Measurements from ENCODE around the gene MLX.
A peak's percentile ranks its signal among the peaks of the same experiment; 100 is the strongest.

MLX gene

DNA sequence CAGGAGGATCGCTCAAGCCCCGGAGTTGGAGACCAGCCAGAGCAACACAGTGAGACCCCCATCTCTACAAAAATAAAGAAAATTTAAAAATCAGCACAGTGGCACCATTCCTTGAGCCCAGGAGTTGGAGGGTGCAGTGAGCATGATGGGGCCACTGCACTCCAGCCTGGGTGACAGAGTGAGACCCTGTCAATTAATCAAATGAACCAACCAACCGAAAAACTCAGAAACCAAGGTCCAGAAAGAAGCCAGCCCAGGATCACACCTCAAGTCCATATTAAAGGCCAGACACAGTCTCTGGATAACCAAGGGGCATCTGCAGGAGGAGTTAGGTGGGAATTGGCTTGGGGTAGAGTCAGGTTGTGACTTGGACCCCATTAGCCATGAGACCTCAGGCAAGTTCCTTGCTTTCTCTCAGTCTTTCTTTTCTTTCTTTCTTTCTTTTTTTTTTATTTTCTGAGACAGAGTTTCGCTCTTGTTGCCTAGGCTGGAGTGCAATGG is 11.7 kb upstream of the MLX start:
- DNase-seq (ENCODE audit: low spot score) = no peak

DNA sequence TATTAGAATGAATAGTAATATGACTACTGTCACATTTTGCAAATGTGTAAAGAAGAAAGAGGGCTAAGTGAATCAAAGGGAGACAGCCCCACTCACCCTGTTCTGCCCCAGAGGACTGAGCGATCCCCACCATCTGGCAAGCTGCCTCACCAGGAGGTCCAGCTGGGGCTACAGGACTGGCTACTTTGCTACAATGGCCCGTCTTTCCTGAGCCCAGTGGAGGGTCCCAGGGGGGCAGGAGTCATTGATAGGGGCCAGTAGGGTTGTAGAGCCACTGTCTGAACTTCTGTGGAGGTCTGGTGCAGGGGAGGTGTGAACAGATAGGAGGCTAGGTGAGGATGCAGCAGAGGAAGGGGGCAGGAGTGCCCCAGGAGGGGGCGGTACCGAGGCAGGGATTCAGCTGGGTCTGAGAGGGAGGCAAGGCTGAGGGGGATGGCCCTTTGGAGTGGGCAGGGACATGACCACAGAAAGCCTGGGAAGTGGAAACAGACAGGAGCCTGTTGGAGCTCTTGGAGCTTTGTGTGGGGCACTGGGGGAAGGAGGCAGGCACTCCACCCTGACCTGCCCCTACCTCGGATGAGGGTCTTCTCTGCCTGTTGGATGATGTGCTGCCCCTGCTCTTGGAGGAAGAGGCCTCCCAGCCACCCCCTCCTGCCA is 10.8 kb upstream of the MLX start:
- DNase-seq (ENCODE audit: low spot score) = peak; percentile 78

DNA sequence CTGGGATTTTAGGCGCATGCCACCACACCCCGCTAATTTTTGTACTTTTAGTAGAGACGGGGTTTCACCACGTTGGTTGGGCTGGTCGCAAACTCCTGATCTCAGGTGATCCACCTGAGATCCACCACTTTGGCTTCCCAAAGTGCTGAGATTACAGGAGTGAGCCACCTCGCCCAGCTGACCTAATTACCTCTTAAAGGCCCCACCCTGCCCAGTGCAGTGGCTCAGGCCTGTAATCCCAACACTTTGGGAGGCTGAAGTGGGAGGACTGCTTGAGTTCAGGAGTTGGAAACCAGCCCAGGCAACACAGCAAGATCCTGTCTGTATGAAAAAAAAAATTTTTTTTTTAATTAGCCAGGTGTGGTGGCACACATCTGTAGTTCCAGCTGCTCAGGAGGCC is 7.8 kb upstream of the MLX start:
- DNase-seq (ENCODE audit: low spot score) = no peak

DNA sequence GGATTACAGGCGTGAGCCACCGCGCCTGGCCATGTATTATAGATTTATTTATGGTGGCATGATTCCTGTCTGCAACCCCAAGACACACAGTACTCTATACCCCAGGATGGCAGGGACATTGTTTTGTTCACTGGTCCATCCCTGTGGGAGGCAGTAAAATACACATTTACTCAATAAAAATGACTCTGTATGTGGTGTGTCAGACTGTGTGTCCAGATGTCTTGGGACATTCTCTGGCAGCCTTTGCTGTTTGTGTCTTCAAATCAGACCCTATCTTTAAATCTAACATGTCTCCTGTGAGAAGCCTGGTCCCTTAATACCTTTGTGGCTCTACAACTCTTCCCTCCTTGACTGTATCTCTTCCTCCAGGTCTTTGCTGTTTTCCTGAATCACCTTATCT is 6.7 kb upstream of the MLX start:
- DNase-seq (ENCODE audit: low spot score) = no peak

DNA sequence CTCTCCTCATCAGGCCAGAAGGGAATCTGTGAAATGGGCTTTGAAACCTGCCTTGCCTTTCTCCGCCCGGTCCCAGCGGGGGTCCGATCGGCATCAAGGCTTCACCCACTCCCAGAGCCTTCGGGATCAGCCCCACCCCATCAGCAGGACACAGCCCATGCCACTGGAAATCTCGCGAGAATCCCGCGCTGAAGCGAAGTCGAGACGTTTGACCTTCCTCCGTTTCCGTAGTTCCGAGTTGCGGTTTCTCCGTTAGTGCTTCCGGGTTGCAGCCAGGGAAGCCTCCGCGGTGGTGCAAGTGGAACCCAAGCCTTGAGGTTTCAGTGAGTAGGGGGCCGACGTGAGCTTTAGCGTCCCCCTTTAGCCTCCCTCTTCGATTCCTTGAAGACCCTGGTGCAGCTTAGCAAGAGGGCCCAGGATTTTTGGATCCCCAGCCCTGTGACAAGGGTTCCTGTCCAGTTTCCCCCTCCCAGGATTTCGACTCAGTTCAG is 5.0 kb upstream of the MLX start, which contains the start of gene COASY:
Gene COASY, plus strand, starts transcription at position 252 of the 491 bp plus-strand sequence. CDS start 475 bp downstream, outside the sequence.
- DNase-seq (ENCODE audit: low spot score) = peak; percentile 97

DNA sequence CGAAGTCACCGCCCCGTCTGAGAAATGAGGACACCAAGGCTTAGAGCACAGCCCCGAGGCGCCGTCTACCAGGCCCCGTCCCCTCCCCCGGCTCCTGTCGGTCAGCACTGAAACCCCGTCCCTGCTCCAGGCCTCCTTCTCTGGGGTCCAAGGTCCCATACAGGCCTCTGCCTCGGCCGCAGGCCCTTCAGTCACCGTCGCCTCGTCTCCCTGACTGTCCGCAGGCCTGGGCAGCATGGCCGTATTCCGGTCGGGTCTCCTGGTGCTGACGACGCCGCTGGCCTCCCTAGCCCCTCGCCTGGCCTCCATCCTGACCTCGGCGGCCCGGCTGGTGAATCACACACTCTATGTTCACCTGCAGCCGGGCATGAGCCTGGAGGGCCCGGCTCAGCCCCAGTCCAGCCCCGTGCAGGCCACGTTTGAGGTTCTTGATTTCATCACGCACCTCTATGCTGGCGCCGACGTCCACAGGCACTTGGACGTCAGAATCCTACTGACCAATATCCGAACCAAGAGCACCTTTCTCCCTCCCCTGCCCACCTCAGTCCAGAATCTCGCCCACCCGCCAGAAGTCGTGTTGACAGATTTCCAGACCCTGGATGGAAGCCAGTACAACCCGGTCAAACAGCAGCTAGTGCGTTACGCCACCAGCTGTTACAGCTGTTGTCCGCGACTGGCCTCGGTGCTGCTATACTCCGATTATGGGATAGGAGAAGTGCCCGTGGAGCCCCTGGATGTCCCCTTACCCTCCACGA is 4.3 kb upstream of the MLX start:
- no peak for DNase-seq (ENCODE audit: low spot score)

DNA sequence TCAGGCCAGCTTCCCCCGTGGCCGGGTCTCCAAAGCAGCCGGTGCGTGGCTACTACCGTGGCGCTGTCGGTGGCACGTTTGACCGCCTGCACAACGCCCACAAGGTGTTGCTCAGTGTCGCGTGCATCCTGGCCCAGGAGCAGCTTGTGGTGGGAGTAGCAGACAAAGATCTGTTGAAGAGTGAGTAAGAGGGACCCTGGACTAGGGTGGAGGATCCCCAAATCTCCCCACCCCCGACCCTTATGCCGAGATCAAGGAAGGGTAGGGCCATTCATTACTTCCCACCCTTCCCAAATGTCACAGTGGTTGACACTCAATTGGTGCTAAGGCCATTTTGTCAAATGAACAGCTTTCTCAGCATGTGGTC is 3.8 kb upstream of the MLX start:
- DNase-seq (ENCODE audit: low spot score) = no peak

DNA sequence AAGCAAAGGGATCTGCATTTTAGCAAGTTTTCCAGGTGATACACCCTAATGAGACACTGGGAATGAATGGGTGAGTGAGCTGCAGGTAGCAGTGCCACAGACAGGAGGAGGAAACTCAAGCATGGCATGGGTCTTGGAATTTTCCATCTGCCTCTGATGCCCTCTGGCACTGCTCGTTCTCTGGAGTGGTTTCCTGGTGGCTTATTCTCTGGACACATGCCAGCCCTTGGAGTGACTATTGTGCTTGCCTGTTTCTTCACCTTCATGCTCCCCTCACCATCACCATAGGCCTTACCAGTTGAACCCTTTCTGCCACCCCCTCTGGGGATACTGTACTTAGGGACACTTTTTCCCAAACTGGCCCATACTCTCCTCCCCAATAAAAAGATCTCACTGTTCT is 3.4 kb upstream of the MLX start:
- DNase-seq (ENCODE audit: low spot score) = no peak

DNA sequence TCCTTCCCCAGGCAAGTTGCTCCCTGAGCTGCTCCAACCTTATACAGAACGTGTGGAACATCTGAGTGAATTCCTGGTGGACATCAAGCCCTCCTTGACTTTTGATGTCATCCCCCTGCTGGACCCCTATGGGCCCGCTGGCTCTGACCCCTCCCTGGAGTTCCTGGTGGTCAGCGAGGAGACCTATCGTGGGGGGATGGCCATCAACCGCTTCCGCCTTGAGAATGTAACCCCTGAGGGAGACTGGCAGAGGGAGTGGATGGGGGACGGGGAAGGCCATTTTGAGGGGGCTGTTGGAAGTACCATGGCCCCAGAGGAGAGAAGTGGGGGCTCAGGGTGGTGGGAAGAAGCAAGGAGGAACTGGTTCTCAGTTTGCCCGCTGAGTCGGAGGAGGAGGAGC is 3.0 kb upstream of the MLX start:
- no peak for DNase-seq (ENCODE audit: low spot score)

DNA sequence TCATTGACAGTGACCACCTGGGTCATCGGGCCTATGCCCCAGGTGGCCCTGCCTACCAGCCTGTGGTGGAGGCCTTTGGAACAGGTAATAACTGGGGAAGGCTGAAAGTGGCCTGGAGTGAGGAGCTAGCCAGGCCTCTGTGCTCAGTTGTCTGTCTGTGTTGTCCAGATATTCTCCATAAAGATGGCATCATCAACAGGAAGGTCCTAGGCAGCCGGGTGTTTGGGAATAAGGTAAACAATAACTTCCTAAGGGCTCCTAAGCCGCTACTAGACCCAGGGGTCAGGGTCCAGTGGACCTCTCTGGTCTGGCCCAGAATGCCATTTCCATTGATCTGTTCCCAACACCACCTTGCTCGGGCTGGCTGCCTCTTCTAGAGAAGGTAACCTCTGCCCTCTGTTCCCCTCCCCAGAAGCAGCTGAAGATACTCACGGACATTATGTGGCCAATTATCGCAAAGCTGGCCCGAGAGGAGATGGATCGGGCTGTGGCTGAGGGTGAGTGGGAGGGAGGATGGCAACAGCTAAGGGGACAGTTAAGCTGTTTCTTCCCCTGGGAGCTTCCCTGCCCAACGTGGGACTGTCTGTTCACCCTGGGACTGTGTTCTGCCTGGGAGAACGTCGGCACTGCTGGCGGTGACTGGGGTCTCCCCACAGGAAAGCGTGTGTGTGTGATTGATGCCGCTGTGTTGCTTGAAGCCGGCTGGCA is 1.9 kb upstream of the MLX start:
- no peak for DNase-seq (ENCODE audit: low spot score)

DNA sequence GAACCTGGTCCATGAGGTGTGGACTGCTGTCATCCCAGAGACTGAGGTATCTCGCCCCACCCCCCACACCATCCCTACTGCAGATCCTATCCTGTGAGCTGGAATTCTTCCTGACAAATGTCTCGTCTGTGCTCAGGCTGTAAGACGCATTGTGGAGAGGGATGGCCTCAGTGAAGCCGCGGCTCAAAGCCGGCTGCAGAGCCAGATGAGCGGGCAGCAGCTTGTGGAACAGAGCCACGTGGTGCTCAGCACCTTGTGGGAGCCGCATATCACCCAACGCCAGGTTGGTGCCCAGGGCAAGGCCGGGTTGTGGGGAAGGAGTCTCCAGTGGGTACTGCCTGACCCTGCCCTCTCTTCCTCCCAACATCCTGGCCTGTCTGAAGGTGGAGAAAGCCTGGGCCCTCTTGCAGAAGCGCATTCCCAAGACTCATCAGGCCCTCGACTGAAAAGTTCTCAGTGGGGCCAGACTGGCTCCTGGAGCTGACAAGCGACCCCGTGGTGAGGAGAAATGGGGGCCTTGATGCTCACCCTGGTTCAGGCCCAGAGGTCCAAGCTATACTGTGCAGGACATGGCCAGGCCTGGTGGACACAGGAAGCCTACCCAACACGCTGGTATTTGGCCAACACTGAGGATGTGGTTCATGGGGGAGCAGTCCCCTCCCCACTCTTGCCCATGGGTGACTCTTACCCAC is 1.2 kb upstream of the MLX start:
- no peak for DNase-seq (ENCODE audit: low spot score)

DNA sequence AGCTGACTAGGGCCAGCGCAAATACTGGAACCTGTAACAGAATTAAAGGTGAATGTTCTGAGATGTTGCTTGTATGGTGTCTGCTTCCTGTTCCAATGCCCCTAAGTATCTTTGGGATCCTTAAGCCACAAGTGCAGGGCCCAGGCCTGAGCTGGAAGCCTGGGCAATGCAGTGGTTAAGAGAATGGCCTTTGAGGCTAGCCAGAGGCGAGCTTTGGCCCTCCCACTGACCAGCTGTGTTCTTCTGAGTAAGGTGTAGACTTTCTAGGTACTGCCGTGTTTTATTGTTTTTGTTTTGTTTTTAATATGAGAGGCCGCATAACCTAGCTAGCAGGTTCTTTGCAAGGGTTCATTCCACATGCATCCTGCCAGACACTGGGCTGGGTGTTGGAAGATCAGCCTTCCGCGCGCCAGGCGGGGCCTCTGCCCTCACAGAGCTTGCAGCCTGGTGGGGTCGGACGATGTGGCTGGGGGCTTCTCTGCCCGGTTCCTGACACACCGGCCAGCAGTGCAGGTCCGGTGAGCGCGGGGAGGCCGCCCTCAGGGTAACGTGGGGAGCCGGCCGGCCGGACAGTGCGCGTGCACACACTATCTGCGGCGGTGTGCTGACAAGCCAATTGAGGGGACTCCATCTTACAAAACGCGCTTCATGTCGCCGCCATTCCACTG is 551 bp upstream of the MLX start:
- no peak for DNase-seq (ENCODE audit: low spot score)

DNA sequence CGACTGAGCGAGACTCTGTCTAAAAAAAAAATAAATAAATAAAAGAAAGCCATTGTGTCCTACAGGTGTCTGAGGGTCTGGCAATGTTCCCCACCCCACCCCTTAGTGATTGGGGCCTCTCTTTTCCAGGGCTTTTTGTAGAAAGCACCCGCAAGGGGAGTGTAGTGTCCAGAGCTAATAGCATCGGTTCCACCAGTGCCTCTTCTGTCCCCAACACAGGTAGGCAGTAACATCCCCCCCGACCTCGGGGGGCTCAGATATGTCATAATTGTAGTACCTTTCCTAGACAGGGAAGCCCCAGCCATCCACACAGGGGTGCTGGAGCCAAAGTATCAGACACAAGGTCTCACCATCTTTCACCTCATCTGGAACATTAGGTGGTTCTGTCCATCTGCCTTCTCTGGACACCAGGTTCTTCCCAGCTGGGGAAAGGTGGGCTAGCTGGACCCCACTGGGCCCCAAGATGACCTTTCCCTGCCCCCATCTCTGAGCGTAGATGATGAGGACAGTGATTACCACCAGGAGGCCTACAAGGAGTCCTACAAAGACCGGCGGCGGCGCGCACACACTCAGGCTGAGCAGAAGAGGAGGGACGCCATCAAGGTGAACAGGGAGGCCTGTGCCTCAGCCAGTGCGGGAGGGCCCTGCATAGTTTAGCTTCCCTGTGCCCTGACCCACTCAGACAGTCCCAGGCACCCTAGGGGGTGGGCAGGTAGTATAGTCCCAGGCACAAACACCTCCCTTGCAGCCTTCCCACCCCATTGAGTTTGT is 1.6 kb downstream of the MLX start:
- DNase-seq (ENCODE audit: low spot score) = no peak

DNA sequence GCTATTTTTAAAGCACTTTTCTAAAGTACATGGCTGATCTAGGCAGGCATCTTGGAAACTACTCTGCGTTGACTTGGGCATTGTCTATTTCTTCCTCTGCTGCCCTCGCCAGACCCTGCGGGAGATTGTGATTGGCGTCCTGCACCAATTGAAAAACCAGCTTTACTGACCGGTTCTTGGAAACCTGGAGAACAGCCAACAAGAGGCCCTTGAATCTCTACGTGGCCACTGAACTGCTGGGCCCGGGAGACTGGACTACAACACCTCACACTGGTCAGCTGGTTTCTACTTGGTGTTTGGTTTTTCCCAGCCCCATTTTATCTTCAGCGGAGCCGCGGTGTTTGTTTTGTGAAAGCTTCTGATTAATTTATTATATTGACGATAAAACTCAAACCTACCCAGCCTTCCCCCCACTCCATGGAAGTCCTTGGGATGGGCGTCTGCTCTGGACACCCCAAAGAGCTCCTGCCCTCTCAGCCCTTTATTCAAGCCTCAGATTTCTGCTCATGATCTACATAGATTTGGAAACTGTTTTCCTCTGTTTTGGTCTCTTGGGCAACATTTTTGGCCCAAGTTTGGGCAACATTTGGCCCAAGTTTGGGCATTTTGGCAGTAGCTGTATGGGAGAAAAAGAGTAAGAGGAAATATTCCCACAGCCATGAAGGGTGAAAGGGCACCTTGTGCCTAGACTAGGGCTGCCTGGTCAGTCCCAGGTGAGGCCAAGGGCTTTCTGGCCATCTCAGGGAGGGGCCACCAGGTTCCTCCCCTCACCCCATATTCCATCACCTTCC is 4.7 kb downstream of the MLX start:
- DNase-seq (ENCODE audit: low spot score) = no peak

DNA sequence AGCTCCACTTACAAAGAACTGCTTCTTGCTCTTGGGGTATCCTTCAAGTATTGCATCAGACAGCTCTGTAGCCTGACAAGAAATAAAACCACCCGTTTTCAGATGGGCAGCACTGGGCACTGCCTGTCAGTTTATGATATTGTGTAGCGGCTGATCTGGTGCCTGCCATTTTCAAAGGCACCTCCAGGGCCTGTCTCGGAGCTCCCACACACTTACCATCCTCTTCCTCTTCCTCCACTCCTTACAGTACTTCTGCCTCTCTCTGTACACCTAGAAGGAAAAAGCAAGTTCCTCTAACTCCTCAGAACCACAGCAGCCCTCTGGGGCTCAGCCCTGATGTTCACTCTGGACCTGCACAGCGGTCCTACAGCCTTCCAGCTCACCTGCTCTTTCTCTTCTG is 6.2 kb downstream of the MLX start:
- no peak for DNase-seq (ENCODE audit: low spot score)

DNA sequence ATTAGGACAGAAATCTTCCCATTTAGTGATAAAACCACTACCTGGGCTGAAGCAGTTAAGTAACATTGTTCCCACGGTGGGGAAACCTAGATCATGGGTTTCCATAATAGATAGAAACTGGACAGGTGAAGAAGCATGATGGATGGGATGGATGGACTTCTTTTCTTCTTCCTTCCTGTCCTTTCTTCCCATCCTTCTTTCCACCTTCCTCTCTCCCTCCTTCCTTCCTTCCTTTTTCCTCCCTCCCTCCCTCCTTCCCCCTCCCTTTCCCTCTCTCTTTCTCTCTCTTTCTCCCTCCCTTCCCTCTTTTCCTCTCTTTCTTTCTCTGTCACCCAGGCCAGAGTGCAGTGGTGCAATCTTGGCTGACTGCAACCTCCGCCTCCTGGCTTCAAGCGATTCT is 7.6 kb downstream of the MLX start:
- no peak for DNase-seq (ENCODE audit: low spot score)

DNA sequence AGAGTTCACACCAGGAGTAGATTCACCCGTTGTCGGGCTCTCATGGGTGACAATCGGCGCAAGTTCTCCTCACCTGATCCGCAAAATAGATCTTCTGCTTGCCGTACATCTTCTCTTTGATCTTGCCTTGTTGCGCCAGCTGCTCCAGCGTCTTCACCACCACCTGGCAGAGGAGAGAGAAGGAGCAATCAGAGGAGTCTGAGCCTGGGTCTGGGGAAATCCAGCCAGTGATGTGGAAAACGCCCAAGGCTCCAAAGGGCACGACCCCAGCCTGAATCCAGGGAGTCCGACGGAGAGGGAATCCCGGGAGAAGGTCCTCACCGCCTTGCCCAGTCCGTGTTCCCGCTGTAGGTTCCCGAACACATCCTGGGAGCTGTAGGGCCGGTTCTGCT is 10.2 kb downstream of the MLX start:
- DNase-seq (ENCODE audit: low spot score) = no peak

DNA sequence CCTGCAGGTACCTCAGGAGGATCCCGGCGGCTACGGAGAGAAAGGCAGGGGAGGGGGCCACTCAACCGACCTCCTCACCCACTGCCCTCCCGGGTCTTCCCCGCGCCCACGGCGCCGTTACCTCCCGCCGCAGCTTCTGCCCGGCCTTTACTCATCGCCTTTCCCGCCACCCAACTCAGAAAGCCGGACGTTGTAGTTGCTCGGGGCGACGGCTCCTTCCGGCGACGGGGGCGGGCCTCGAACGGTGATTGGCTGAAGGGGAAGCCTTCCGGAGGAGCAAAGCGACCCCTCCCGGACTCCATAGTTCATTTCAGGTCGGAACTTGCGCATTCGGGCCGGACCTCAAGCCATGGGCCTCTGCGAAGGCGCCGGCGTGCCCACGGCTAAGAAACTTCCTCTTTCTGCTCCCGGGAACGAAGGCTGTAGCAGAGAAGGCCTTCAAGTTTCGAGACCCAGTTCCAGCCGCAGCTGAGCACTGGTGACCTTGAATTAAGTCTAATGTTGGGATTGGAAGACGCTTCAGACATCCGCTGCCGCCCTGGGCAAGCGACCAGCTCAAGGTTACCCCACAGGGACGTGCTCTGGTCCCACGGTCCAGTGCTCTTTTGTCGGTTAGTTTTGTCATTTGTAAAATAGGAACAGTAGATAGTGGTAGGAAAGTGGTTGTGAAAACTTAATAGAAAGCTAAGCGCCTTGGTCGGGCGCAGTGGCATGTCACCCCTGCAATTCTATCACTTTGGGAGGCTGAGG is 10.8 kb downstream of the MLX start, which contains the start of gene PSMC3IP:
Gene PSMC3IP, minus strand, starts transcription at position 198 of the 750 bp plus-strand sequence. Its CDS starts 43 bp downstream, at position 155.
- peak; percentile 99 for DNase-seq (ENCODE audit: low spot score)

DNA sequence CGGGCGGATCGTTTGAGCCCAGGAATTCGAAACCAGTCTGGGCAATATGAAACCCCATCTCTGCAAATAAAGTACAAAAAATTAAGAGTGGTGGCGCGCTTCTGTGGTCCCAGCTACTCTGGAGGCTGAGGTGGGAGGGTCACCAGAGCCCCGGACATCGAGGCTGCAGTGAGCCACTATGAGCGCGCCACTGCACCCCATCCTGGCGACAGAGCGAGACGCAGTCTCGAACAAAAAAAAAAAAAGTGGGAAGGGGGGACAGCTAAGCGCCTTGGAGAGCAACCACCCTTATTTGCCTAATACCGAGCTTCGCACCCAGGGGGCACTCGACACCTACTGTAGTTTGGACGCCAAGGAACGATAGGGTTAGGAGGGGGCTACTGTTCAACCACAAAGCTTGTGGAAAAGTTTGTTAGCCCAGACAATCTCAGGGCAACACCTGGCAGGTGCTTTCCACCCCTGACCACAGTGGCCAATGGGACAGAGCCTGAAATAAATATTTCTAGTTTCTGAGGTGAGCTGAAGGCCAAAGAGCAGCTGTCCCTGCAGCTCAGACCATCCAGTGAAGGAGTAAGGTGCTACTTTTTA is 11.5 kb downstream of the MLX start:
- DNase-seq (ENCODE audit: low spot score) = peak; percentile 86
